HG02678 (cell line): ENCODE data around the gene VPREB3.

ENCODE experiments used
- ATAC-seq: cut with Tn5 transposase; IDR thresholded peaks from one replicate; pipeline ENCODE4 v1.9.1; 2021; ENCODE audit warnings: mild to moderate bottlenecking, moderate library complexity; ENCODE audit not compliant: unreplicated experiment

VPREB3 gene

DNA sequence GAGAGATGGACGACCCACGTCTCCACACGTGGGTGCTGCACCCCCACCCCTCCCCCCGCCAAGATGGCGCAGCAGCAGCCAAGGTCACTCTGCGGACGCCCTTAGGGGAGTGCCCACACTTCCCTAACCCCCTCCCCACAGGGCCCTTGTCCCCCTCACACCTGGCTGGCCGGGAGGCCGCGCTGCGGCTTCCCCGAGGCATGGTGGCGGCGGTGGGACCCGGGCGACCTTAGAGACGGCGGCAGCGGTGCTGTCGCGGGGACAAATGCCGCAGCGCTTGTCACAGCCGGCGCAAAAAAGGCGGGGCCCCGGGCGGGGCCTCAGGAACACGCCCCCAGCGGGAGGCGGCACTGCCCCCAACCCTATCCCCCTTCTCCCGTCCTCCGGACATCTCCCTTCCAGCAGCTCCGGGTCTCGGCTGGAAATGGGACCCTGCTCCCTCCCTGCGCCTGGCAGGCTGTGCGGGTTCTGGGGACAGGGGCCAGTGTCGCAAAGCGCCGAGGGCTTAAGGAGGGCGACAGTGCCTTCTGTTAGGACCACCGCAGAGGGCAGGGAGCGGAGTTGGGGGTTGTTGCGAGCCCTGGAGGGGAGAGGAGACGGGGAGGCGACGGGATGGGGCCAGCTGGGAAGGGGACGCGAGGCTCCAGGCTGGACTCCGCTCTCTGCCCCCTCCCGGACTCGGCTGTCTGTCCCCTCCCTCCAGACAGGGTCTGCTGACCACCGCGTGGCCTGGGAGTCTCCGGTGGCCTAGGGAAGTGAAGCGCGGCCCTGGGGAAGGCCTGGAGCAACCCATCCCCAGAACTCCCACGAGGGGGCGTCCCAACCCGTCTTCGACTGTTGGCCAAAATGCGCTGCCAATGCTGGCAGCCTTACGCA lies 13.7 kb upstream of the VPREB3 start, which contains the start of gene CHCHD10:
Gene CHCHD10 (minus strand): TSS at position 300 of the 876 bp plus-strand sequence. CDS start 98 bp downstream, at position 202.
- peak; percentile 59 for ATAC-seq

DNA sequence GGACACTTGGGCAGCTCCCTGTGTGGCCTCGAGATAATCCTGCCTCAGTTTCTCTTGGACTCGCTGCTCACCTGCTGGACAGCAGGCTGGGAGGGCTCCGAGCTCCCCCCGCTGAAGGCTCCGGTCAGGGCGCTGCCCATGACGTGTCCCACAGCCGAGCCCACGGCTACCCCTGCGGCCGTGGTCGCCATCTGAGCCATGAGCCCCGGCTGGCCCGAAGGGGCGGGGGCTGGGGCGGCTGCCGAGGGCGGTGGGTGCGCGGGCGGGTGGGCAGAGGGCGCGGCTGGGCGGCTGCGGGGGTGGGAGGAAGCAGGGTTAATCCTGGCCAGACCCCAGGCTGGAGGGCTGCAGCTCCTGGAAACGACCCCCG lies 13.1 kb upstream of the VPREB3 start:
- no peak for ATAC-seq

DNA sequence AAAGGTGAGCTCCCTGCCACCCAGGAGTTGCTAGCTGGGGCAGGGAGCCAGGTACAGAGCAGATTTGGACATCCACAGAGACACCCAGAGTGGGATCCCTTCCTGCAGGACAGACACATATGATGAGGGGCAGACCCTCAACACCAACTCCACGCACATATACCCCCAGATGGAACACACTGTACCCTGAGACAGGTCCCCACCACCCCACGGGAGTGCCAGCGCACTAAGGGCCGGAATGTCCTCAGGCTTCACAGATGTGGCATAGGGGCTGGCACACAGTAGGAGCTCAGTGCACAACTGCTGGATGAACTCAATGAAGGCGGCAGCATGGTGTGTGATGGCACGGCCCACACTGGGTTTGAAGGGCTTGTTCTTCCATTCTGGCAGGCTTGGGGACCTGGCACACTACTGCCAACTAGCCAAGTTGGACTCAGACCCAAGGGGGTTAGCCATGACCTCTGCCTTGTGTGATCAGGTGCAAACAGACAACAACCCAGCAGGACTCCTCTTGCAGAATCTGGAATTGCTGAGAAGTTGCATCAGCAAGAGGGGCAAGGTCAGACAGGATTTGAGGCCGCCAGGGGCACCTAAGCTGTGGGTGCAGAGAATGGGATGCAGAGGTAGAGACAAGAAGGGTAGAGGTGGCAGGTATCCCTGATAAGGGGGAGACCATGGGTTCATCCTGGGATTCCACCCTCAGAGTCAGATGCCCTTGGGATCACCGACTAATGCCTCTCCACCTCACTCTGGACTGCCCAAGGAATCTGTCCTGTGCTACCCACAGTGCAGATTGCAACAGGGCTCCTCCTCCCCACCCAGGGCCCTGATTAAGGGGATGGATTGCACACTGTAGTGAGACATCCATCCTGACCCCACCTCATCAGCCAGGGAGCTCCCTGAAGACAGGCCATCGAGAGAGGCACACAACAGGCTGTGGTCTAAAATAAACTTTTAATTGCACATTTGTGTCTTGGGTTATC lies 11.0 kb upstream of the VPREB3 start:
- ATAC-seq = no peak

DNA sequence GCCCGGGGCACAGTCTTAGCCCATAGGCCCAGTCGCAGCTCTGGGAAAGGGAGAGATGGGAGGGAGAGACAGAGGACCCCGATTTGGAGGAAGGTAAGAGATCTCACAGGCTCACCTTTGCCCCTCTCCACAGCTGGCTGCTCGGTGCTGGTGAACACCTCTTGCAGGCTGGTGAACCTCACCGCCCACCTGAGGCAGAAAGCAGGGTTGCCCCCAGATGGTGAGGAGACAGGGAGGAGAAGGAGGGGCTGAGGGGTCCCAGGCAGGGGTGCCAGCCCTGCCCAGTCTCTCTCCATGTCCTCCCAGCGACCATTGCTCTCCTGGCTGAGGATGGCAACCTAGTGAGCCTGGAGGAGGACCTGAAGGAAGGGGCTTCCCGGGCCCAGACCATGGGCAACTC lies 9.7 kb upstream of the VPREB3 start:
- no peak for ATAC-seq

DNA sequence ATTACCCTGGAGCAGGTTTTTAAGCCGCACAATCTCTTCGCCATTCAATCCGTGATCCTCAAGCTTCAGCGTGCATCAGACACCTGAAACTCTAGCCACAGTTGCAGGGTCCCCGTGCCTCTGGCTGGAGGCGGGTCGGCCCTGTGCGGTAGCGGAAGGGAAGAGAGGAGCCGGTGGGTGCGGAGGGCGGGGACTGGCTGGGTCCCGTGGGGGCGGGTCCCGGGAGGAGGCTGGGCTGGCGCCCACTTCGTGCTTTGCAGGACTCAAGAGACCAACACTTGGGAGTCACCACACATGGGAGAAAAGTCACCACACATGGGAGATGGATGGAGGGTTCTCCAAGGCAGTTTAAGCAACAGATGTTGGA lies 9.3 kb upstream of the VPREB3 start:
- ATAC-seq = no peak

DNA sequence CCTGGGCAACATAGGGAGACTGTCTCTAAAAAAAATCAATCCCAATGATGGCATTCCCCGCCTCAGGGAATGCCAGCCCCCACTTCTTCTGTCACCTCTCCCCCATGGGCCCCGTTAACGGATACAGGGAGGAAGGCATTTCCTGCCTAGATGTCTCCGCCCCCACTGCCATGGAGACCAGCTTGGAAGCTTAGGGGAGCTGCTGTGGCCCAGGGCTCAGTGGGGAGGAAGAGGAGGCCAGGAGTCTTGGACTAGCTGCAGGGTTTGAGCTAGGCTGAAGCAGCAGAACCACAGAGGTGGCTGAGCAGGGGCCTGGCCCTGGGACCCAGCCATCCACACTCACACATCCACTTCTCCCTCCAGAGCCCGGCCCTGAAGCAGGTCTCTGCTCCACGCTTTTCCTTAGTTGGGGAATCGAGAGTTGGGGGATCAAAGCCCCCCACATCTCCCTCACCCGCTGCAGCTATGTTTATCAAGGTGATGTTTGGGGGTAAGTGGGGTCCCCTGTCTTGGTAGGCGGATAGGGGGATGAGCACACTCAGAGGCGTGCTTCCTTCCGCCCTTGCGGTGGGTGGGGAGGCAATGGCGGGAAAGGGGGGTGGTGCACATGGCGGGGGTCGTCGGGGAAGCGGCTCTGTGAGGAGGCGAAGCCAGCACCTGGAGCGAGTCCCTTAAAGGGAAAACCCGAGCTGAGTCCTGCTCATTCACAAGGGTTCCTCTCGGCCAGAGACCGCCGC lies 8.8 kb upstream of the VPREB3 start, which contains the start of gene C22orf15:
Gene C22orf15 (plus strand): TSS at position 149 of the 737 bp plus-strand sequence. CDS start 317 bp downstream, at position 466.
- ATAC-seq = no peak

DNA sequence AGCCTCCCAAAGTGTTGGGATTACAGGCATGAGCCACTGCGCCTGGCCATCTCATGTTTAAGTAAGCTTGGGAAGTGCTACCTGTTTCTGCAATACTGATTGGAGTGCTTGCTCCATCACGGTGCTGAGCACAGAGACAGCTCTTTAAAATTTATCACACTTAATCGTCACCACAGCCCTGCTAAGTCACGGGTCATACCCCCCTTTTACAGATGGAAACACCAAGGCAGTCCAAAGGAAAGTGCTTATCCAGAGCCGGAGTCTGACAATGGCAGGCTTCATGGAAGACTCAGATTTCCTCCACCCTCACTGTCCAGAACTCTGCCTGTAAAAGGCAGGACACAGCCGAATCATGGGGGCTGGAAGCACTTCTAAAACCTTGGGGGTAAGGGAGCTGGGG lies 5.8 kb upstream of the VPREB3 start:
- no peak for ATAC-seq

DNA sequence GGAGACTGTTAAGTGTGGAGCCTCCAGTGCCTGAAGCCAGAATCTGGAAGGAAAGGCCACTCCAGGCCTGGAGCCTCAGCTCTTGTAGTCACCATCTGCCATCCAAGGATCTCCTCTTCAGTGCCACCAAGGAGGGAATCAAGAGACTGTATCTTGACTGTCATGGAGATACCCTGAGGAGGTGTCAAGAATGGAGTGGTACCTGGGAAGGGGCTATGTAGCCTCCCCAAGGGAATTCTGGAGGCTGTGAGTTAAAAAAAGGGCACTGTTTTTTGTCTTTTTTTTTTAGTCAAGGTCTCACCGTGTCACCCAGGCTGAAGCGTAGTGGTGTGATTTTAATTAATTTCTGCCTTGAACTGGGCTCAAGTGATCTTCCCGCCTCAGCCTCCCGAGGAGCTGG lies 5.3 kb upstream of the VPREB3 start:
- ATAC-seq = no peak

DNA sequence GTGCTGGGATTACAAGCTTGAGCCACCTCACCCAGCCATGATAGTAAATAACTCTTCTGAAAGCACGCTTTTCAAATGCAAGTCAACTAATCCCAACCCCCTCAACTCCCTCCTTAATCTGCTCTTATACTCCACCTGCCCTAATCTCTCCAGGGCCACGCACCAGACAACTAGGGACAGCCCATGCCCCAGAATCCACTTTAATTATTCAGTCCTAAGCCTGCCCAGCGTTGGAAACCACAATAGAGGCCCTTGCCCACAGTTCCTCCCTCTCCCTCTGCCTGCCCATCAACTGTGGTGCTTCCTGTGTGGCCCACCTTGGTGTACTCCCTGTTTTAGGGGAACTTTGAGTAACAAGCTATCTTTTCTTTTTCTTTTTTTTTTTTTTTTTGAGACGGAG lies 2.7 kb upstream of the VPREB3 start:
- ATAC-seq = no peak

DNA sequence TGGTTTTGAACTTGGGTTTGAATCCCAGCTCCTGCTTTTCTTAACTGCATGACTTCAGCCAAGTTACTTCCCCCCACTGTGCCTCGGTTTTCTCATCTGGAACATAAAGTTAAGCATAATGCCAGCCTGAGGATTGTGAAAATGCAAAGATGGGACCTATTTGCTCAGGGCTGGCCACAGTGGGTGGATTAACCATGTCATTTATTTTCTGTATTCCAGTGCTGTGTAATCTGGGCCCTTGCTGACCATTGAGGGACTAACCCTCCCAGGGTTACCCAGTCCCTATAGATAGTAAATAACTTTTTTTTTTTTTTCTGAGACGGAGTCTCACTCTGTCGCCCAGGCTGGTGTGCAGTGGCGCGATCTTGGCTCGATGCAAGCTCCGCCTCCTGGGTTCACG lies 1.5 kb upstream of the VPREB3 start:
- no peak for ATAC-seq

DNA sequence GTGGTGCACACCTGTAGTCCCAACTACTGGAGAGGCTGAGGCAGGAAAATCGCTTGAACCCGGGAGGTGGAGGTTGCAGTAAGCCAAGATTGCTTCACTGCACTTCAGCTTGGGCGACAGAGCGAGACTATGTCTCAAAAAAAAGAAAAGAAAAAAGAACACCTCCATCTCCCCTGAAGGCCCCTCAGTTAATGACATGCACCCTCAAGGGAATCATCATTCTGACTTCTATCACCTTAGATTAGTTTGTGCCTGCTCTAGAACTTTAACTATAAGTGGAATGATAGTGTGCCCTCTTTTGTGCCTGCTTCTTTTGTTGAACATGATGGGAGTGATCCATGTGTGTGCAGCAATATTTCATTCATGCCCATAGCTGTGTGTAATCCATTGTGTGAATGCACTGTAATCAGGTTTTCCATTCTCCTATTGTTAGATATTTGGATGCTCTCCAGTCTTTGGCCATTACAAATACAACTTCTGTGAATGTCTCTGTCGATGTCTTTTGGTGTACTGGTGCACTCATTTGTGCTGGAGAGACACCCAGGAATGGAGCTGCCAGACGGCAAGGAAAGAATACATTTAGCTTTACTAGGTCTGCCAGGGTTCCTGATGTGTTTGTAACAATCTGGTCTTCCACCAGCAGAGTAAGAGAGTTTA lies 883 bp upstream of the VPREB3 start:
- ATAC-seq = no peak

DNA sequence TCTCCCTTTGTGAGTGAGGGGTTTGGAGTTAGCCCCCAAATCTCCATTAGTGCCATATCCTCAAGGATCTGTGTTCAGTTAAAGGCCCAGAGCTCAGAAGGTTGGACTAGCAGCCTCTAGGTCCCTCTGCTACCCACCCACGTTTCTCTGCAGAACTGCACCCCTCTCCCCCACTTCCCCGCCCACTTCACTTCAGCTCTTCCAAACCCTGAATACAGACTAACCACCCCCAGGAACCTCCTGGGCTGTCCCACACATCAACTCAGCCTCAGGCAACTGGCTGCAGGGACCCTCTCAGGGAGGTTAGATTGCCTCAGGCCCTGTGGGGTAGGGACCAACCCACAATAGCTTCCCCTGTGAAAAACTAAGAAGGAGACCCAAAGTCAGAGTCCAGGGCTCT lies 840 bp downstream of the VPREB3 start:
- ATAC-seq = no peak

DNA sequence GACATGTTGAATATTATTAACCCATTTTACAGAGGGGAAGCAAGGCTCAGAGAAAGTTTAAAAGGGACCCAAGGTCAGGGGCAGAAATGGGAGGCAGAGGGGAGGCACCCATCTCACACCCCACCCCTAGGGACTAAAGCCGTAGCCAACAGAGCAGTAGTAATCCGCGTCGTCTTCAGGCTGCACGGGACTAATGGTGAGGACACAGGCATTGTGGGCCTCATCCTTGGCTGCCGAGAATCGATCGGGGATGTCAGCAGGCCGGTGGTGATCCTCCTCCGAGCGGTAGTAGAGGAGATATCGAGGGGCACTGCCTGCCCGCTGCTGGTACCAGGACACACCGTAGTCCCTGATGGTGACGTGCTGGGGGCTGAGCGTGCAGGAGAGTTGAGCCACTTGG lies 1.5 kb downstream of the VPREB3 start:
- no peak for ATAC-seq

DNA sequence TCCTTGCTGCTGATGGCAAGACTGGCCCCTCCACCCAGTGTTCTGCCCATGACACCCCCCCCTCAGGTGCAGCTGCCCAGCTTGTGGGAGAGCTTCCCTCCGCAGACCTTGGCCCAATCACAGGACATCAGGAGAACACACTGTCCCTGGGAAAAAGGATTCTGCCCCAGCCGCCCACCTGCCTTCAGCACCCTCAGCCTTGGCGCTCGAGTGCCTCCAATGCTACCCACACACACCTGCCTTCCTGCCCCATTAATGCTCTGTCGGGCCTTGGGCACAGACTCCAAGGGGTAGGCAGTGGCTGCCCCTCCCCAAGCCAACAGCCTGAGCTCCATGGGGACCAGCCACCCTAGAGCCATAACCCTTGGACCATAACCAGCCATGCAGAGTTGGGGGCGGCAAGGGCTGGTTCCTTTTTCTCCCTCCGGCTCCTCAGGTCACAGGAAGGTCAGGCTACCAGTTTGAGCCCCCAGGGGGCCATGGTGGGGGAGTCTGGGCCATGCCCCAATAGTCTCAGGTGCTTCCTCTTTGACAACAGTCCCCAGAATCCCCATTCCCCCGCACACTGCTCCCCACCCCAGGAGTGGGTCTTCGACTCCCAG lies 2.0 kb downstream of the VPREB3 start:
- ATAC-seq = no peak

DNA sequence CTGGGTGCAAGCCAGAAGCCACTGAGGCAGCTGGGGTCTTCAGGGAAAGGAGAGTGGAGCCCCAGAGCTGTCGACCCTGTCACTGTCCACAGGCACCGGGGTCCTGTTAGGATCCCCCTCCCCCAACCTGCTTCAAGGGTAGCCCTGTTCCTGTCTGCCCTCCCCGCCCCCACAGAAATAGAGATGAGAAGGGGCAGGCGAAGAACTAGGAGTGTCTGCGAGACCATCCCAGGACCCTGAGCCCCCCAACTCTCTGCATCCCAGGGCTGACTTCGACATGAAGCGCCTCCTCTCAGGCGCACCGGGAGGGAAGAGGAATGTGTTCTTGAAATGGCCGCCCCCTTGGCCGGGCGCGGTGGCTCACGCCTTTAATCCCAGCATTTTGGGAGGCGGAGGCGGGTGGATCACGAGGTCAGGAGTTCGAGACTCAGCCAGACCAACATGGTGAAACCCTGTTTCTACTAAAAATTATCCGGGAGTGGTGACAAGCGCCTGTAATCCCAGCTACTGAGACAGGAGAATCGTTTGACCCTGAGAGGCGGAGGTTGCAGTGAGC lies 2.7 kb downstream of the VPREB3 start:
- peak; percentile 11 for ATAC-seq

DNA sequence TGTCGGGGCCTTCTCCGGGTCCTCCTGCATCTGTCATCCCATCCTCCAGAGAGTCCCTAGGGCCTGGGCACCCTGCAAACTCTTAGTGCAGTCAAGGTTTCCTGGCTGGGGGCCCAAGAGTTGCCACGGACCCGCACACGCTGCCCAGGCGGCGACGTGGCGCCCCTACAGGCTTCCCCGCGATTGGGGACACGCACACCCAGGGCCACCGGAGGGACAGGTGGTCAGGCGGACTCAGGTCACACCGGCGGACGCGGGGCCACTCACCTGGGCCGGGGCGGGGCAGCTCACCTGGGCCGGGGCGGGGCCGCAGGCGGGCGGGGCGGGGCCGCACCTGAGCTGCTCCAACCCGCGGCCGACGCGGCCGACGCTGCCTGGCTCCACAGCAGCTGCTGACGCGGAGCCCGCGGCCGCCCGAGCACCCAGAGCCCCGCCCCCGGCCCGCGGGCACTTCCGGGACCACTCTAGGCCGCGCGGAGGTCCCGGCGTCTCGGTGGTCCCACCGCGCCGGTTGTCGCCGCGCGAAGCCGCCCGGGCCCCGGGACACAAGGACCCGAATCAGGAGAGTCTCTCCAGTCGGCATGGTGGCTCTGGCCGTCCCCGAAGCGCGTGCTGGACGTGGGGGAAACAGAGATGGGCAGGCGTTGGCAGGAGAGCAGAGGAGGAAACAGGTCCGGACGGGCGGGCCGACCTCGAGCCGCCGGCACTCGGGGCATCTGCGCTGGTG lies 3.3 kb downstream of the VPREB3 start, which contains the start of gene ZNF70:
Gene ZNF70 (minus strand): TSS at position 399 of the 727 bp plus-strand sequence. CDS start 5,972 bp downstream, outside the sequence.
- peak; percentile 80 for ATAC-seq

DNA sequence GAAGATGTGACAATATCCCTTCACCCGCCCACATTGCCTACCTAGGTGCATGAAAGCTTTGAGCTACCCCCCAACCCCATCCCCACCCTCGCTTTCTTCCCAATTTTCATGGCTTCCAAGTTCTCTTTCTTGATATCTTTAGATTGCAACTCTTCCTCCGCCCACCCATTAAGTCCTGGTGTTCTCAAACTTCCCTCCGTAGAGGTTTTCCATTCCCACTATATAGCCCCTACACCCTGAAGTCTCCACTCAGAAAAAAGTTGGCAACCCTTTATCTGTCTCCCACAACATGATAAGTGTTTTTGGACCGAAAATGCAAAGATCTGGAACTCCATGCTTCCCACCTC lies 3.9 kb downstream of the VPREB3 start:
- ATAC-seq = no peak

DNA sequence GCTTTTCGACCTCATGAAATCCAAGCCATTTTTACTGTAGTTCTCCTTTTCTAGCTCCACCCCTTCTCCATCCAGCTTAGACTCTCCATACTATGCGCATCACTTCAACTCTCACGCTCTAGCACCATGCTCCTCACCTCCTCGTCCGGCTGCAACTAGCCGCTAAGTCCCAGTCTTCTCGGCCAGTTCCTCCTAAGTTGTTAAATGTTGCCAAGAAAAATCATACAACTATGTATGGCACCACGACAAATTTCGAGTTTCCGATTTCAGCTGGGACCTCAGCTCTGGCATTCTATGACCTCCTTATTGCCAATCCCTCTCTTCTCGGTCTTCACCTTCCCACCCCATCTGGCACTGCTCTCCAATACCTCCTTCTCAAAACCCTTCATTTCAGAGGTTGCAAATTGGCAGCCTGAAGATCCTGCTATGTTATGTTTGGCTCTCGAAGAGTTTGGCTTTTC lies 4.4 kb downstream of the VPREB3 start:
- no peak for ATAC-seq

DNA sequence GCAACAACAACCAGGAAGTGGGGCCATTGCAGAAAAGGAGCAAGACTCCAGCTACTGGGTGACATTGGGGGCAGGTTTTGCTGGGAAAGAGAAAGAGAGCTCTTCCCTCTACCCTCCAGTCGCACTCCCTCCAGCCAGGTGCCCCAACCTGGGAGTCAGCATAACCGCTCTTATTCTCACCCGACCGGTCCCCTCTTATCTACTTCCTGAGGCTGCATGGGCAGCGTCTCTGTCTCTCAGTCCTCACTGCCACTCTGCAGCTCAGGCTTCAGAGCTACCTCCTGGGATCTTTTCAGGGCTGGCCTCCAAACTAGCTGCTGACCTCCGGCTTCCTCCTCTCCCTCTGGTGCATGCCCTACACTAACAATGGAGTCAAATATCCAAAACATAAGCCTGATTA lies 8.4 kb downstream of the VPREB3 start:
- ATAC-seq = no peak
